Adrenal gland (tissue), 12 donors: ENCODE results near the gene TMEM116. TPM values are rescaled to one million over a fixed set of nuclear protein-coding genes. Genes with fewer than 3 reads are reported as not detected.
"Not testable (repeated sequence)": the region's sequence is repeated elsewhere in the genome, so short reads cannot be mapped to it uniquely, and the experiment has no call there.

Experiments
- DNase-seq, 7 donors: peaks; one replicate each; pipeline ENCODE4 v3.0.0-alpha.2; 2019 to 2020
- H3K27ac ChIP-seq, 5 donors: fragments of 200-600 bp; sonication (generic) in 4 of 5; 1 replicate in 3 of 5; 2 replicates in 2 of 5; pipeline versions ENCODE4 v1.5.1 to v1.8.0; 2016 to 2020; ENCODE audit warnings: mild to moderate bottlenecking in 1 of 5
- H3K27me3 ChIP-seq: fragments of 200-600 bp; 2 replicates; pipeline ENCODE4 v1.8.0; 2021
- H3K36me3 ChIP-seq, 2 donors: fragments of 200-600 bp; replicated peaks in 1 of 2; 1 replicate in 1 of 2; 2 replicates in 1 of 2; pipeline versions ENCODE4 v1.5.1 to v1.8.0; 2018 to 2022
- H3K4me1 ChIP-seq, 2 donors: fragments of 200-600 bp; replicated peaks in 1 of 2; 1 replicate in 1 of 2; 2 replicates in 1 of 2; pipeline versions ENCODE4 v1.5.1 to v1.8.0; 2018 to 2021
- H3K4me3 ChIP-seq, 4 donors: fragments of 200-600 bp; sonication (generic) in 3 of 4; one replicate each; pipeline ENCODE4 v1.5.1; 2016 to 2018
- H3K9me3 ChIP-seq, 3 donors: fragments of 200-600 bp; sonication (generic) in 1 of 3; replicated peaks in 1 of 3; 1 replicate in 2 of 3; 2 replicates in 1 of 3; pipeline versions ENCODE4 v1.5.1 to v1.8.0; 2016 to 2021
- POLR2A ChIP-seq, 2 donors: fragments of 450-650 bp; IDR thresholded peaks; one replicate each; pipeline ENCODE4 v1.6.1; 2017; ENCODE audit warnings: antibody characterized with exemption in 2 of 2, mild to moderate bottlenecking in 2 of 2, moderate library complexity in 1 of 2
- WGBS, 4 donors: extraction: QIAGEN DNeasy Blood & Tissue Kit in 2 of 4; methylation state at CpG; one replicate each; pipeline versions ENCODE4 v1.1.5 to v1.1.7; 2013 to 2017; 5-methylcytosine and 5-hydroxymethylcytosine counted together
- intact Hi-C, 2 donors: fragments of 100-400 bp; cut with DNase I; formaldehyde crosslinking; loops; one replicate each; pipeline versions ENCODE4 v1.14.1 to v1.15.0; 2022 to 2023
- polyA plus RNA-seq, 3 donors: library from polyadenylated mRNA; stranded (reverse); fragments of 200-250 nt in 2 of 3; fragments of 350-450 nt in 1 of 3; fragmentation: Illumina TruSeq in 1 of 3; extraction: RNeasy Lipid Tissue Mini Kit (QIAGEN cat#74804) in 1 of 3; gene quantifications; one replicate each; pipeline ENCODE4 v1.2.3, GENCODE V29; 2013 to 2014
- total RNA-seq, 9 donors: library from RNA; depleted of rRNA in 4 of 9; stranded (reverse); fragments of >200 nt in 4 of 9; fragments of 120-200 nt in 1 of 9; fragmentation: NEBNext Ultra II Directional in 1 of 9; extraction: Animal tissue kit (Norgen Biotek cat#: 25700) in 1 of 9; gene quantifications; one replicate each; pipeline versions ENCODE4 v1.1.0 to v1.2.4, GENCODE V29; 2013 to 2023
- TF ChIP-seq, protein P1 (sequence below), 6 experiments: fragments of 450-650 bp in 4 of 6; fragments of 200-600 bp in 2 of 6; sonication (generic) in 1 of 6; IDR thresholded peaks; 1 replicate in 5 of 6; 2 replicates in 1 of 6; pipeline versions ENCODE4 v1.5.1 to v1.8.0; 2016 to 2021; ENCODE audit warnings: antibody characterized with exemption in 6 of 6, mild to moderate bottlenecking in 2 of 6, moderate library complexity in 1 of 6
- donor health status: healthy with polysubstance abuse.
- donor health status: Bipolar disorder and iron deficiency.
- donor health status: DM: yes; HTN: yes; CAD: no.
- donor health status: DM: no; HTN: no; CAD: no.
- donor health status: DM: no; HTN: no; CAD: no.
- donor health status: DM: yes; HTN: yes; CAD: no.

TMEM116 gene
- total and polyA plus RNA-seq, 12 donors = 6.3 to 32.4 (median 18.8) TPM

DNA sequence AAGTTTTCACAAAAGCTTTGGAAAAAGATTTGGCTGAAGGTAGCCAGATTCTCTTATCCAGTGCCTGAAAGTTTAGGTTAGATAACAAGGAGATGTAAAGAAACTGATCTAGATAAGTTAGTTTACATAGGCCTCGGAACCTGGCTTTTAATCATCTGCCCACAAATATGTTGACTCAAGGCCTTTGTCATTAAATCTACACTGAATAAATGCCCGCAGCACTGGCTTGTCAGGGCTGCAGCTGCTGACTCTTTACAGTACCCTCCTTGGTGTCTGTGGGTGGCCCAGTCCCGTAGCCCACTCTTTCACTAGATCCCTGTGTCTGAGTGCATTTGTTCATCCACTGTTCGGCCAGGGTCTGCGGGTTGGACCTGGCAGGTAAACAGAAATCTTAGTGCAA lies 58.0 kb downstream of the TMEM116 start:
- no peak for TF ChIP-seq POLR2A (IDR thresholded peaks at IDR 0.05)
- TF ChIP-seq, protein P1, sequence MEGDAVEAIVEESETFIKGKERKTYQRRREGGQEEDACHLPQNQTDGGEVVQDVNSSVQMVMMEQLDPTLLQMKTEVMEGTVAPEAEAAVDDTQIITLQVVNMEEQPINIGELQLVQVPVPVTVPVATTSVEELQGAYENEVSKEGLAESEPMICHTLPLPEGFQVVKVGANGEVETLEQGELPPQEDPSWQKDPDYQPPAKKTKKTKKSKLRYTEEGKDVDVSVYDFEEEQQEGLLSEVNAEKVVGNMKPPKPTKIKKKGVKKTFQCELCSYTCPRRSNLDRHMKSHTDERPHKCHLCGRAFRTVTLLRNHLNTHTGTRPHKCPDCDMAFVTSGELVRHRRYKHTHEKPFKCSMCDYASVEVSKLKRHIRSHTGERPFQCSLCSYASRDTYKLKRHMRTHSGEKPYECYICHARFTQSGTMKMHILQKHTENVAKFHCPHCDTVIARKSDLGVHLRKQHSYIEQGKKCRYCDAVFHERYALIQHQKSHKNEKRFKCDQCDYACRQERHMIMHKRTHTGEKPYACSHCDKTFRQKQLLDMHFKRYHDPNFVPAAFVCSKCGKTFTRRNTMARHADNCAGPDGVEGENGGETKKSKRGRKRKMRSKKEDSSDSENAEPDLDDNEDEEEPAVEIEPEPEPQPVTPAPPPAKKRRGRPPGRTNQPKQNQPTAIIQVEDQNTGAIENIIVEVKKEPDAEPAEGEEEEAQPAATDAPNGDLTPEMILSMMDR (IDR thresholded peaks at IDR 0.05) = no peak
- Histone ChIP-seq H3K36me3 (no peaks in the 10 kb centered on the region), H3K27me3 (no peaks in the 10 kb centered on the region), H3K4me1 (peaks cover 0 to 8% of the 10 kb centered on the region in 2 donors), H3K9me3 (peaks cover 0 to 8% (median 0%) of the 10 kb centered on the region in 3 donors), H3K4me3 (no peak overlapping the region), H3K27ac (no peak overlapping the region)
- WGBS, 4 donors = 93 to 97% (median 95%) methylated on average over 5 of the region's 5 CpGs
- intact Hi-C loops = no loop called here
- DNase-seq = no peak

DNA sequence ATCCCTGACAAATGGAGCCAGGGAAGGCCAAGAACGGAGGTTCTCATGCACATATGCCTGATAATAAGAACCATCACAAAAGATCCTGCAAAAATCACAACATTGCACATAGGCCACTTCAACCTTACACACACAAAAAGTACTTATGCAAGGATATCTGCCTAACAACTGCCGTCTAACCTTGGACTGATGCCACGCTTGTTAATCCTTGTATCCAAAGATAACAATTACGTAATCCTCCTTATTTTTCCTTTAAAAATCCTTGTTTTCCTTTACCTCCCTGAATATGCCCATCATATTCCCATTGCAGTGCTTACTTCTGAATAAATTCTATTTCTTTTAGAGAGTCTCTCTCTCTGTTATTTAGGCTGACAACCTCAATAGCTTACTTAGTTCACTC lies 59.5 kb downstream of the TMEM116 start:
- intact Hi-C loops = no loop called here
- peak; percentile 51 to 81 (median 70) for DNase-seq
- TF ChIP-seq, protein P1 (IDR thresholded peaks at IDR 0.05) = no peak
- TF ChIP-seq POLR2A (IDR thresholded peaks at IDR 0.05) = no peak

DNA sequence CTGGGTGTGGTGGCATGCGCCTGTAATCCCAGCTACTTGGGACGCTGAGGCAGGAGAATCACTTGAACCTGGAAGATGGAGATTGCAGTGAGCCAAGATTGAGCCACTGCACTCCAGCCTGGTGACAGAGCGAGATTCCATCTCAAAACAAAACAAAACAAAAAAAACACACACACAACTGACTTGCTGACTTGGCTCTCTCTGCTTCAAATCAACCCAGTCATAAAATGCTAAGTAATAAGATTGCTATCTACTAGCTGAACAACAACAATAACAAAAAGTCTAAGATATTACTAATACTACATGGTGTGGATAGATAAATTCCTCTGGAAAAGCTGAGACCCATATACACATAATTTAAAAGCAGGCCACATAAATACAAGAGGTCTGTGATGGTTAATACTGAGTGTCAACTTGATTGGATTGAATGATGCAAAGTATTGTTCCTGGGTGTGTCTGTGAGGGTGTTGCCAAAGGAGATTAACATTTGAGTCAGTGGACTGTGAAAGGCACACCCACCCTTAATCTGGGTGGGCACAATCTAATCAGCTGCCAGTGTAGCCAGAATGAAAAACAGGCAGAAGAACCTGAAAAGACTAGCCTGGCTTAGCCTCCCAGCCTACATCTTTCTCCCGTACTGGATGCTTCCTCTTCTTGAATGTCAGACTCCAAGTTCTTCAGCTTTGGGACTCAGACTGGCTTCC lies 60.7 kb downstream of the TMEM116 start:
- DNase-seq, H3K9me3 ChIP-seq, H3K4me1 ChIP-seq, H3K27me3 ChIP-seq, H3K4me3 ChIP-seq, H3K36me3 ChIP-seq, H3K27ac ChIP-seq, intact Hi-C loops: not testable (repeated sequence)
- WGBS, 4 donors = 95 to 100% (median 97%) methylated on average over 4 of the region's 4 CpGs

More for the DNA sequence above, 59.5 kb downstream of the TMEM116 start:
- H3K4me3 ChIP-seq = no peak overlapping the region
- H3K27ac ChIP-seq = no peak overlapping the region
- no peaks in the 10 kb centered on the region for H3K36me3 ChIP-seq
- H3K4me1 ChIP-seq = peaks cover 0 to 8% of the 10 kb centered on the region in 2 donors
- no peaks in the 10 kb centered on the region for H3K27me3 ChIP-seq
- peaks cover 0 to 8% (median 0%) of the 10 kb centered on the region in 3 donors for H3K9me3 ChIP-seq
- 32 to 39% (median 38%) methylated on average over 4 of the region's 4 CpGs for WGBS, 4 donors

DNA sequence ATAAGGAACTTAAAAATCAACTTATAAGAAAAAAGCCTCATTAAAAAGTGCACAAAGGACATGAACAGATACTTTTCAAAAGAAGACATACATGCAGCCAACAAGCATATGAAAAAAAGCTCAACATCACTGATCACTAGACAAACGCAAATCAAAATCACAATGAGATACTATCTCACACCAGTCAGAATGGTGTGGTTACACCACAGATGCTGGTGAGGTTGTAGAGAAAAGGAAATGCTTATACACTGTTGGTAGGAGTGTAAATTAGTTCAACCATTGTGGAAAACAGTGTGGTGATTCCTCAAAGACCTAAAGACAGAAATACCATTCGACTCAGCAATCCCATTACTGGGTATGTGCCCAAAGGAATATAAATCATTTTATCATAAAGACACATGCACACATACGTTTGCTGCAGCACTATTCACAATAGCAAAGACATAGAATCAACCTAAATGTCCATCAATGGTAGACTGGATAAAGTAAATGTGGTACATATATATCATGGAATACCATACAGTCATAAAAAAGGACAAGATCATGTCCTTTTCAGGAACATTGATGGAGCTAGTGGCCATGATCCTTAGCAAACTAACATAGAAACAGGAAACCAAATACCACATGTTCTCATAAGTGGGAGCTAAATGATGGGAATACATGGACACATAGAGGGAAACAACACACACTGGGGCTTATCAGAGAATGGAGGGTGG lies 61.8 kb downstream of the TMEM116 start:
- H3K4me1 ChIP-seq, H3K9me3 ChIP-seq, intact Hi-C loops, DNase-seq, H3K27me3 ChIP-seq, H3K27ac ChIP-seq, H3K4me3 ChIP-seq, H3K36me3 ChIP-seq: not testable (repeated sequence)
- 64 to 81% (median 76%) methylated on average over 3 of the region's 3 CpGs for WGBS, 4 donors

DNA sequence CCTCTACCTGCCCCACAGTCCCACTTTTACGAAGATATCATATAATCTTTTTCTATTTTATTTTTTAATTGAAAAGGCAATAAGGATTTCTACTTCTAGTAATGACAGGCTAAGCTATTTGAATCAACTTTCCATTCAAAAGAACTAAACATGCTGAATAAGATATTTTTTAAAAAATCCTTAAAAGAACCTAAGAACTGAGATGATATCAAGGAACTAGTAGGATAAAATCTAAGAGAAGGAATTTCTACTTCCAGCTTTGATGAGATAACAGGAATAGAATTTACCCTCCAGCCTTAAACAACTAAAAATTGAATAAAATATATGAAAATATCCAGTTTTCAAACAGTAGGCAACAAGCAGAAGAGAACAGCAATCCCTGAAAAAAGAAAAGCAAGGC lies 69.0 kb downstream of the TMEM116 start:
- intact Hi-C loops = no loop called here
- no peak for TF ChIP-seq POLR2A (IDR thresholded peaks at IDR 0.05)
- TF ChIP-seq, protein P1 (IDR thresholded peaks at IDR 0.05) = no peak
- DNase-seq = no peak

More for the DNA sequence above, 69.0 kb downstream of the TMEM116 start:
- Histone ChIP-seq H3K36me3 (no peaks in the 10 kb centered on the region), H3K4me1 (no peaks in the 10 kb centered on the region), H3K27ac (no peak overlapping the region), H3K9me3 (no peaks in the 10 kb centered on the region), H3K4me3 (no peak overlapping the region), H3K27me3 (no peaks in the 10 kb centered on the region)
- 92 to 95% (median 94%) methylated on average over 1 of the region's 1 CpG for WGBS, 4 donors
